ENCODE measurements around the gene IFNK.

DNA sequence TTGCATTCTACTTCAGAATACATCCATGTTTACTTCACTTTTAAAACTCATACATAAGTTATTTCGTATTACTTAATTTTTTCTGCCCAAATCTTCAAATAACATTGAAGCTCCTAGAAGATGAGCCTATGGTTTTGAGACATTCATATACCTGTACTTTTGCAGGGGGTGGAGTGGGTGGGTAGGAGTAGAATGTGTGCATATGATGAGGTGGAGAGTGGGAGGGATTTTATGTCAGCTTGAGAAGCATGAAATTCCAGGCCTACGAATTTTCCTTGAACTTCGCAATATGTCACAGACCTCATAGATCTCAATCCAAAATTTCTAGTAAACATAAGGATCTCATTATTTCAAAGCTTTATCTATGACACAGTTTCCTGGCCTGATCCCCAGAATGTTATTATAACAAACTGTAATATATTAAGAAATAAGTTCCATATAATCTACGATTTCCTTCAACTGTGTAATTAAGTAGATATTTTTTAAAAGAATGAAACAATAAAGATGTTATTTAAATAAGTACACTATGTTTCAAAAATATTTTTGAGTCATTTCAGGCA, 25.2 kb downstream of the IFNK start:
- TF ChIP-seq, protein P1, sequence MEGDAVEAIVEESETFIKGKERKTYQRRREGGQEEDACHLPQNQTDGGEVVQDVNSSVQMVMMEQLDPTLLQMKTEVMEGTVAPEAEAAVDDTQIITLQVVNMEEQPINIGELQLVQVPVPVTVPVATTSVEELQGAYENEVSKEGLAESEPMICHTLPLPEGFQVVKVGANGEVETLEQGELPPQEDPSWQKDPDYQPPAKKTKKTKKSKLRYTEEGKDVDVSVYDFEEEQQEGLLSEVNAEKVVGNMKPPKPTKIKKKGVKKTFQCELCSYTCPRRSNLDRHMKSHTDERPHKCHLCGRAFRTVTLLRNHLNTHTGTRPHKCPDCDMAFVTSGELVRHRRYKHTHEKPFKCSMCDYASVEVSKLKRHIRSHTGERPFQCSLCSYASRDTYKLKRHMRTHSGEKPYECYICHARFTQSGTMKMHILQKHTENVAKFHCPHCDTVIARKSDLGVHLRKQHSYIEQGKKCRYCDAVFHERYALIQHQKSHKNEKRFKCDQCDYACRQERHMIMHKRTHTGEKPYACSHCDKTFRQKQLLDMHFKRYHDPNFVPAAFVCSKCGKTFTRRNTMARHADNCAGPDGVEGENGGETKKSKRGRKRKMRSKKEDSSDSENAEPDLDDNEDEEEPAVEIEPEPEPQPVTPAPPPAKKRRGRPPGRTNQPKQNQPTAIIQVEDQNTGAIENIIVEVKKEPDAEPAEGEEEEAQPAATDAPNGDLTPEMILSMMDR (IDR thresholded peaks at IDR 0.05; ENCODE audit: poor library complexity), result no peak
- TF ChIP-seq EZH2phosphoT487 (IDR thresholded peaks at IDR 0.05; ENCODE audit: low read depth, severe bottlenecking, unreplicated experiment) (no peak), EZH2 (IDR thresholded peaks at IDR 0.05; ENCODE audit: borderline replicate concordance) (no peak)

All from hepatocyte (in vitro differentiated cells).